Fibroblast of the conjunctiva (primary cell): ENCODE results near the gene ZNF155.

Experiments
- DNase-seq: peaks from one replicate; pipeline ENCODE4 v3.0.0-alpha.2; 2010; ENCODE audit warnings: low read depth

ZNF155 gene

DNA sequence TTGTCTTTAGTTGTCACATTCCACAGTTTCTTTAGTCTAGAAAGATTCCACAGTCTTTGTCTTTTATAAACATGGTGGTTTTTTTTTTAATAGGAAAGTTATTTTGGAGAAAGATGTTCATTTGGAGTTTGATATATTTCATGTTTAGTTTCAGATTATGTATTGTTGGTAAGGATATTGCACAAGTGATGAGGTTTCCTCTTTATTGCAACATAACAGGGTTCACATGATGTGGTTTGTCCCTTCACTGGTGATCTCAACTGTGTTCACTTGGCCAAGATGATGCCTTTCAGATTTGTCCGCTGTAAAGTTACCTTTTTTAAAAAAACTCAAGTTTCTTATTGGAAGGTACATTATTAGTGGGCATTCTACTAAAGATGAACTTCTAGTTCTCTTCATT is 22.0 kb downstream of the ZNF155 start:
- no peak for DNase-seq

DNA sequence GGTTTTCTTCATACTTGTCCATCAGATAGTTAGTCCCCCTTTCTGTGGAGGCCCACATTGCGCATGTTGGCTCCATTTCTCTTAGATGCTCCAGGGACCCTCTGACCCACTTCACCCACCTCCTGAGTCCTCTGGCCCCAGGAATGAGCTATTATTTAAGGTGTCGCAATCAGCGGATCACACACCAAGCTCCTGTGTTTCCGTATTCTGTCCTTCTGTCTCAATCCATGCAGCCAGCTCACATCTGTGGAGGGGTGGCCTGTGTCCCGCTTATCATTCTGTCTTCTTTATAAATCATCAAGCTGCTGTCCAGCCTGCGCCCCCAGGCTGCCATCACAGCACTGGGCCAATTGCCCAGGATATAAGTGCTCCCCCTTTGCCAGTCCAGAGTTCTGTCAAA is 23.5 kb downstream of the ZNF155 start:
- DNase-seq = no peak

DNA sequence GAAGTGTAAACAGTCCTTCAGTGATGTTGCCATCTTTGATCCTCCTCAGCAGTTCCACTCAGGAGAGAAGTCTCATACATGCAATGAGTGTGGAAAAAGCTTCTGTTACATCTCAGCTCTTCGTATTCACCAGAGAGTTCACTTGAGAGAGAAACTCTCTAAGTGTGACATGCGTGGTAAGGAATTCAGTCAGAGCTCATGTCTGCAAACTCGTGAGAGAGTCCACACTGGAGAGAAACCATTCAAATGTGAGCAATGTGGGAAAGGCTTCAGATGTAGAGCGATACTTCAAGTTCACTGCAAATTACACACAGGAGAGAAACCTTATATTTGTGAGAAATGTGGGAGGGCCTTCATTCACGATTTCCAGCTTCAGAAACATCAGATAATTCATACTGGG is 26.5 kb downstream of the ZNF155 start:
- DNase-seq = no peak

DNA sequence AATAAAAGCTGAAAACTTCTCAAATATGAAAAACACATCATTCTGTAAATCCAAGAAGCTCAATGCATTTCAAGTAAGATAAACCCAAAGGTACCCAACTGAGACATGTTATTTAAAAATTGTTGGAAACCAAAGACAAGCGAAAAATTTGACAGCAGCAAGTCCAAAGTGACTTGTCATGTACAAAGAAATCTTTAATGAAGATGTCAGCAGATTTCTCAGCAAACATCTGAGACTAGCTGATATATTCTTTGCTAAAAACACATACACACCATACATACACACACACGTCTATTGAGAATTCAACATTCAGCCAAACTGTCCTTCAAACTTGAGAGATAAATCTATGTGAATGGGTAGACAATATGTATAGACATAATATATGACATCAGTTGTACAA is 35.5 kb downstream of the ZNF155 start:
- no peak for DNase-seq

DNA sequence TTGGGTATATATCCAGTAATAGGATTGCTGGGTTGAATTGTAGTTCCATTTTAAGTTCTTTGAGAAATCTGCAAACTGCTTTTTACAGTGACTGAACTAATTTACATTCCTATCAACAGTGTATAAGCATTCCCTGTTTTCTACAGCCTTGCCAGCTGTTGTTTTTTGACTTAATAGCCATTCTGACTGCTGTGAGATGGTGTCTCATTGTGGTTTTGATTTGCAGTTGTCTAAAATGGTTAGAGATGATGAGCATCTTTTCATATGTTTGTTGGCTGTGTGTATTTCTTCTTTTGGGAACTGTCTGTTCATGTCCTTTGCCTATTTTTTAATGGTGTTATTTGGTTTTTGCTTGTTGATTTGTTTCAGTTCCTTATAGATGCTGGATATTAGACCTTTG is 37.2 kb downstream of the ZNF155 start:
- DNase-seq = no peak

DNA sequence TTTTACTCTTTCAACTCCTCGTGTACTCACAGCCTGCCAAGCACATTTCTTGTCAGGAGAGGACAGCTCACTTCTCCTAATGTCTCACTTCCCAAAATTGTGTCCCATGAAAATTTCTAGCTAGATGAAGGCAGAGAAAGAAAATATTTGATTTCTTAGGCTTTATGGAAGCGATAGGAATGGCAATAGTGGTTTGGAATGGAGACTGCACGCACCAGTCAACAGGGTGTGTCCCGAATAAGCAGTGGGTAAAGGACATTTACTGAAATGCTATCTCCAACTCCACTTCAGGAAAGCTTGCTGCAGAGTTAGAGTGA is 40.9 kb downstream of the ZNF155 start:
- no peak for DNase-seq

DNA sequence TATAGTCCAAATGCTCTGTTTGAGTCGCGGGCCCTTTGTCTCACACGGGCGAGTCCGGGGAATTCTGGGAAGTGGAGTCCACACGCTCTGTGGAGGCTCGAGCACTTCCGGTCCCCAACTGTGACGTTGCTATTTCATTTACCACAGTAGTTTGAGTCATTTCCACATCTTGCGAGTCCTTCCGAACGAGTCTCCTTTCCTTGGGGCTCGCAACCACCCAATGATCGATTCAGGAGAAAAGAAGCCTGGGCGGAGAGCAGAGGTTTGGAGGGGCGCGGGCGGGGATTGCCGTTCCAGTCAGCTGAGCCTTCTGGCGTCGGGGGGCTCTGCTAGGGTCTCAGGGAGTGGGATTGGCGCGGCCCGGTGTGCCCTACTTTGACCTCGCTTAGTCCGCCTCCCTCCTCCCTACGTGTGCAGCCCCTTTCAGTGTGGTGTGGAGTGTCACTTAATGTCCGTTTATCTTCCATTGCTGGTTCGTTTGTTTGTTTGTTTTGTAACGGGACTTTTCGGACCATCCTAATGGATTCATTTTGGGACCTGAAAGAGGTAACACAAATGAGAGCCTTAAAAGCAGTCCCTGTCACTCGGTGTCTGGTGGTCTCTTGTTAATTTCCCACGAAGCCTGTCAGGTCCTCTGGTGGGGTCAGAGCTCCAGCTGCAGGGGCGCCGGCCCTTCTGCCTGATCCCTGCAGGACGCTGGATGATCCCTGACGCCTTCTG is 41.4 kb downstream of the ZNF155 start, which contains the start of gene ZNF222:
ZNF222 (plus strand) TSS at position 163 of the 720 bp plus-strand sequence; CDS start at position 221, 58 bp downstream.
- DNase-seq = peak; percentile 76

DNA sequence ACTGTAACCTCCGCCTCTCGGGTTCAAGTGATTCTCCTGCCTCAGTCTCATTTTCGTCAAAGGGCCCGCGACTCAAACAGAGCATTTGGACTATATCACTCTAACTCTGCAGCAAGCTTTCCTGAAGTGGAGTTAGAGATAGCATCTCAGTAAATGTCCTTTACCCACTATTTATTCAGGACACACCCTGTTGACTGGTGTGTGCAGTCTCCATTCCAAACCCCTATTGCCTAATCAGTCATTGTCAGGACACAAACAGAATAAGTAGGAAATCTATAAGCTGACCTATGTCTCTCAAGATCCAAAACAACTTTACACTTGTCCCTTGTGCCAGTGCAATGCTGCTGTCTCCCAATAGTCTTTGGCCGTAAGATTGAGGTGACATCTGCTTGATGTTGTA is 42.6 kb downstream of the ZNF155 start:
- DNase-seq = no peak

DNA sequence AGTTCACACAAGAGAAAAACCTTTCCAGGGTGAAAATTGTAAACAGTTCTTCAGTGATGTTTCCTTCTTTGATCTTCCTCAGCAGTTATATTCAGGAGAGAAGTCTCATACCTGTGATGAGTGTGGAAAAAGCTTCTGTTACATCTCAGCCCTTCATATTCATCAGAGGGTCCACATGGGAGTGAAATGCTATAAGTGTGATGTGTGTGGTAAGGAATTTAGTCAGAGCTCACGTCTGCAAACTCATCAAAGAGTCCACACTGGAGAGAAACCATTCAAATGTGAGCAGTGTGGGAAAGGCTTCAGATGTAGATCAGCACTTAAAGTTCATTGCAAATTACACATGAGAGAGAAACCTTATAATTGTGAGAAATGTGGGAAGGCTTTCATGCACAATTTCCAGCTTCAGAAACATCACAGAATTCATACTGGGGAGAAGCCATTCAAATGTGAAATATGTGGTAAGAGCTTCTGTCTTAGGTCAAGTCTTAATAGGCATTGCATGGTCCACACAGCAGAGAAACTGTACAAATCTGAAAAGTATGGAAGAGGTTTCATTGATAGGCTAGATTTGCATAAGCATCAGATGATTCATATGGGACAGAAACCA is 48.1 kb downstream of the ZNF155 start:
- DNase-seq = no peak

DNA sequence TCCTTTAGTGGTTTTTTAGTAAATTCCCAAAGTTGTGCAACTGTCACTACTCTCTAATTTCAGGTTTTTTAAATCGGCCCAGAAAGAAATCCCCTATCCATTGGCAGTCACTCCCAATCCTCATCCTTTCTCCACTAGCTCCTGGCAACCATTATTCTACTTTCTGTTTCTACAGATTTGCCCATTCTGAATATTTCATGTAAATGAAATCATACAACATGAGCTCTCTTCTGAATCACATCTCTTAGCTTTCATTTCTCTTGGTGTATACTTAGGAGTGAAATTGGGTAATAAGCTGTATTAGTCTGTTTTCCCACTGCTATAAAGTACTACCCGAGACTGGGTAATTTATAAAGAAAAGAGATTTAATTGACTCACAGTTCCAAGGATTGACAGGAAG is 58.2 kb downstream of the ZNF155 start:
- DNase-seq = no peak
